Neural cell (in vitro differentiated cells): Measurements from ENCODE around the gene TMEM52B. TPM values are rescaled to one million over a fixed set of nuclear protein-coding genes. Genes with fewer than 3 reads are reported as not detected.

Experiments
- H2AFZ ChIP-seq: fragments of 200-600, 300-800 bp; sonication (generic), shearing (Covaris generic); 2 replicates; pipeline ENCODE4 v1.6.0; 2014; ENCODE audit warnings: low read depth, mild to moderate bottlenecking, antibody characterized with exemption, low read length, moderate library complexity
- H3F3A ChIP-seq: fragments of 200-600 bp; shearing (Covaris generic); 2 replicates; pipeline ENCODE4 v1.6.1; 2016; ENCODE audit warnings: mild to moderate bottlenecking, moderate library complexity, mixed read lengths, antibody characterized with exemption, low read length; ENCODE audit not compliant: insufficient read depth, poor library complexity, severe bottlenecking
- H3K27ac ChIP-seq: fragments of 200-600, 300-800 bp; sonication (generic), shearing (Covaris generic); 2 replicates; pipeline ENCODE4 v1.5.1; 2014; ENCODE audit warnings: mild to moderate bottlenecking, low read length, moderate library complexity
- H3K27me3 ChIP-seq: fragments of 300-800, 200-600 bp; sonication (generic), shearing (Covaris generic); 2 replicates; pipeline ENCODE4 v1.6.0; 2014; ENCODE audit warnings: mild to moderate bottlenecking, low read depth, low read length, moderate library complexity; ENCODE audit not compliant: insufficient read depth
- H3K36me3 ChIP-seq: fragments of 300-800, 200-600 bp; sonication (generic), shearing (Covaris generic); 2 replicates; pipeline ENCODE4 v1.5.1; 2014; ENCODE audit warnings: mild to moderate bottlenecking, antibody characterized with exemption, low read length, moderate library complexity; ENCODE audit not compliant: insufficient read depth
- H3K4me2 ChIP-seq: fragments of 300-800, 200-600 bp; sonication (generic), shearing (Covaris generic); 2 replicates; pipeline ENCODE4 v1.6.0; 2014; ENCODE audit warnings: mild to moderate bottlenecking, low read length
- H3K4me3 ChIP-seq: fragments of 300-800, 200-600 bp; sonication (generic), shearing (Covaris generic); 2 replicates; pipeline ENCODE4 v1.5.1; 2014; ENCODE audit warnings: mild to moderate bottlenecking, low read length, moderate library complexity
- H3K79me2 ChIP-seq: fragments of 200-600 bp; shearing (Covaris generic); replicated peaks from 2 replicates; pipeline ENCODE4 v1.6.0; 2014; ENCODE audit warnings: mild to moderate bottlenecking, low read length, moderate library complexity; ENCODE audit not compliant: insufficient read depth
- H3K9ac ChIP-seq: fragments of 300-800, 200-600 bp; sonication (generic), shearing (Covaris generic); 2 replicates; pipeline ENCODE4 v1.6.1; 2016; ENCODE audit warnings: mild to moderate bottlenecking, low read length, mixed read lengths
- H3K9me2 ChIP-seq: fragments of 200-600 bp; shearing (Covaris generic); 2 replicates; pipeline ENCODE4 v1.6.1; 2016; ENCODE audit warnings: mild to moderate bottlenecking, low read length, mixed read lengths; ENCODE audit not compliant: insufficient read depth
- H3K9me3 ChIP-seq: fragments of 200-600, 300-800 bp; sonication (generic), shearing (Covaris generic); 2 replicates; pipeline ENCODE4 v1.6.1; 2016; ENCODE audit warnings: mild to moderate bottlenecking, mixed run types, low read length, moderate library complexity, mixed read lengths
- H4K20me1 ChIP-seq: fragments of 200-600 bp; shearing (Covaris generic); 2 replicates; pipeline ENCODE4 v1.6.1; 2016; ENCODE audit warnings: mild to moderate bottlenecking, mixed run types; ENCODE audit not compliant: insufficient read depth
- EP300 ChIP-seq: fragments of 450-650 bp; conservative IDR thresholded peaks from 2 replicates; pipeline ENCODE4 v1.6.1; 2014; ENCODE audit warnings: antibody characterized with exemption, mild to moderate bottlenecking, moderate library complexity; ENCODE audit not compliant: poor library complexity, severe bottlenecking
- EZH2 ChIP-seq: fragments of 200-600, 300-800 bp; shearing (Covaris generic), sonication (generic); IDR thresholded peaks from 2 replicates; pipeline ENCODE4 v1.6.1; 2014; ENCODE audit warnings: antibody characterized with exemption, low read length, borderline replicate concordance, mild to moderate bottlenecking; ENCODE audit not compliant: insufficient read depth, poor library complexity, severe bottlenecking
- MXI1 ChIP-seq: fragments of 450-650 bp; conservative IDR thresholded peaks from 2 replicates; pipeline ENCODE4 v1.6.1; 2014; ENCODE audit warnings: antibody characterized with exemption, mild to moderate bottlenecking; ENCODE audit not compliant: poor library complexity, severe bottlenecking
- POLR2AphosphoS5 ChIP-seq: IDR thresholded peaks from 2 replicates; pipeline ENCODE4 v1.6.1; 2012
- RAD21 ChIP-seq: fragments of 450-650 bp; conservative IDR thresholded peaks from 2 replicates; pipeline ENCODE4 v1.6.1; 2014; ENCODE audit warnings: antibody characterized with exemption, mild to moderate bottlenecking, moderate library complexity
- SMC3 ChIP-seq: fragments of 450-650 bp; conservative IDR thresholded peaks from 2 replicates; pipeline ENCODE4 v1.6.1; 2014; ENCODE audit warnings: antibody characterized with exemption, mild to moderate bottlenecking, moderate library complexity; ENCODE audit not compliant: poor library complexity
- TAF1 ChIP-seq: IDR thresholded peaks from 2 replicates; pipeline ENCODE4 v1.6.1; 2012; ENCODE audit warnings: low read depth
- polyA plus RNA-seq: library from polyadenylated mRNA; depleted of rRNA; stranded (reverse); fragments of >200 nt; gene quantifications from 2 replicates; pipeline ENCODE4 v1.2.3, GENCODE V29; 2014
- TF ChIP-seq, protein P1 (sequence below): IDR thresholded peaks from 2 replicates; pipeline ENCODE4 v1.6.1; 2012; ENCODE audit warnings: borderline replicate concordance
- TF ChIP-seq, protein P2 (sequence below): fragments of 450-650 bp; IDR thresholded peaks from 2 replicates; pipeline ENCODE4 v1.5.1; 2014; ENCODE audit warnings: antibody characterized with exemption, mild to moderate bottlenecking, moderate library complexity; ENCODE audit not compliant: poor library complexity, severe bottlenecking

Gene TMEM52B
- polyA plus RNA-seq, 1 donor from 2014 or later: not detected

DNA sequence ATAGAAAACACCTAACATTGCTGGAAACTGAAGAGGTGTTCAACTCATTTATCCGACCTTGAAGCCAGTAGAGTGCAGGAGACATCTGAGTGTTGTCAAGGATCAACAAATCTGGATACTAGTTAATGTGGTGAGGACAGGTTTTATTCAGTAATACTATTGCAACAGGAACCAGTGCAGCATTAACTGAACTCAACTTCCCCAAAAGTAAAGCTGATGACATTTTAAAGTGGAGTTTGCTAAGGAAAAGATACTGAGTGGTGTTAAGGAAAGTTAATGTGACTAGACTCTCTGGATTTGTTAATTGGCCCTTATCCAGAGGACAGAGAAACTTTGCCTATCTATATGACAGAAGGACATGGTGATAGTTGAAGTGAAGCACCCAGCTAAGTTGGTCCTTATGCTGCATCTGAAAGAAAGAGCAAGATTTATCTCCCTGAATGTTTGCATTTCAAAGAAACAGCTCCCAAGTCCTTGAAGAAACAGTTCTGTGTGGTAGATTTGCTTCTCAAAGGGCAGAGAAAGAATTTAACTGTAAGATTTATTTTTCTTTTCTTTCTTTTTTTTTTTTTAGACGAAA lies 47.6 kb upstream of the TMEM52B start:
- no peak overlapping the region for H2AFZ ChIP-seq
- no peaks in the 10 kb centered on the region for H3K27me3 ChIP-seq
- no peak for TF ChIP-seq RAD21
- TF ChIP-seq, protein P1, sequence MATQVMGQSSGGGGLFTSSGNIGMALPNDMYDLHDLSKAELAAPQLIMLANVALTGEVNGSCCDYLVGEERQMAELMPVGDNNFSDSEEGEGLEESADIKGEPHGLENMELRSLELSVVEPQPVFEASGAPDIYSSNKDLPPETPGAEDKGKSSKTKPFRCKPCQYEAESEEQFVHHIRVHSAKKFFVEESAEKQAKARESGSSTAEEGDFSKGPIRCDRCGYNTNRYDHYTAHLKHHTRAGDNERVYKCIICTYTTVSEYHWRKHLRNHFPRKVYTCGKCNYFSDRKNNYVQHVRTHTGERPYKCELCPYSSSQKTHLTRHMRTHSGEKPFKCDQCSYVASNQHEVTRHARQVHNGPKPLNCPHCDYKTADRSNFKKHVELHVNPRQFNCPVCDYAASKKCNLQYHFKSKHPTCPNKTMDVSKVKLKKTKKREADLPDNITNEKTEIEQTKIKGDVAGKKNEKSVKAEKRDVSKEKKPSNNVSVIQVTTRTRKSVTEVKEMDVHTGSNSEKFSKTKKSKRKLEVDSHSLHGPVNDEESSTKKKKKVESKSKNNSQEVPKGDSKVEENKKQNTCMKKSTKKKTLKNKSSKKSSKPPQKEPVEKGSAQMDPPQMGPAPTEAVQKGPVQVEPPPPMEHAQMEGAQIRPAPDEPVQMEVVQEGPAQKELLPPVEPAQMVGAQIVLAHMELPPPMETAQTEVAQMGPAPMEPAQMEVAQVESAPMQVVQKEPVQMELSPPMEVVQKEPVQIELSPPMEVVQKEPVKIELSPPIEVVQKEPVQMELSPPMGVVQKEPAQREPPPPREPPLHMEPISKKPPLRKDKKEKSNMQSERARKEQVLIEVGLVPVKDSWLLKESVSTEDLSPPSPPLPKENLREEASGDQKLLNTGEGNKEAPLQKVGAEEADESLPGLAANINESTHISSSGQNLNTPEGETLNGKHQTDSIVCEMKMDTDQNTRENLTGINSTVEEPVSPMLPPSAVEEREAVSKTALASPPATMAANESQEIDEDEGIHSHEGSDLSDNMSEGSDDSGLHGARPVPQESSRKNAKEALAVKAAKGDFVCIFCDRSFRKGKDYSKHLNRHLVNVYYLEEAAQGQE: no peak
- TF ChIP-seq POLR2AphosphoS5: no peak
- TF ChIP-seq, protein P2, sequence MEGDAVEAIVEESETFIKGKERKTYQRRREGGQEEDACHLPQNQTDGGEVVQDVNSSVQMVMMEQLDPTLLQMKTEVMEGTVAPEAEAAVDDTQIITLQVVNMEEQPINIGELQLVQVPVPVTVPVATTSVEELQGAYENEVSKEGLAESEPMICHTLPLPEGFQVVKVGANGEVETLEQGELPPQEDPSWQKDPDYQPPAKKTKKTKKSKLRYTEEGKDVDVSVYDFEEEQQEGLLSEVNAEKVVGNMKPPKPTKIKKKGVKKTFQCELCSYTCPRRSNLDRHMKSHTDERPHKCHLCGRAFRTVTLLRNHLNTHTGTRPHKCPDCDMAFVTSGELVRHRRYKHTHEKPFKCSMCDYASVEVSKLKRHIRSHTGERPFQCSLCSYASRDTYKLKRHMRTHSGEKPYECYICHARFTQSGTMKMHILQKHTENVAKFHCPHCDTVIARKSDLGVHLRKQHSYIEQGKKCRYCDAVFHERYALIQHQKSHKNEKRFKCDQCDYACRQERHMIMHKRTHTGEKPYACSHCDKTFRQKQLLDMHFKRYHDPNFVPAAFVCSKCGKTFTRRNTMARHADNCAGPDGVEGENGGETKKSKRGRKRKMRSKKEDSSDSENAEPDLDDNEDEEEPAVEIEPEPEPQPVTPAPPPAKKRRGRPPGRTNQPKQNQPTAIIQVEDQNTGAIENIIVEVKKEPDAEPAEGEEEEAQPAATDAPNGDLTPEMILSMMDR: no peak
- no peak for TF ChIP-seq SMC3
- TF ChIP-seq EZH2: no peak
- TF ChIP-seq TAF1: no peak
- TF ChIP-seq MXI1: no peak
- TF ChIP-seq EP300: no peak
- H3K9ac ChIP-seq: no peak overlapping the region
- no peak overlapping the region for H3K27ac ChIP-seq
- H4K20me1 ChIP-seq: no peaks in the 10 kb centered on the region
- no peak overlapping the region for H3K4me2 ChIP-seq
- H3K9me3 ChIP-seq: no peaks in the 10 kb centered on the region
- H3K36me3 ChIP-seq: no peaks in the 10 kb centered on the region
- H3K4me3 ChIP-seq: no peak overlapping the region
- H3K9me2 ChIP-seq: no peaks in the 10 kb centered on the region
- no peaks in the 10 kb centered on the region for H3F3A ChIP-seq
- no peaks in the 10 kb centered on the region for H3K79me2 ChIP-seq

DNA sequence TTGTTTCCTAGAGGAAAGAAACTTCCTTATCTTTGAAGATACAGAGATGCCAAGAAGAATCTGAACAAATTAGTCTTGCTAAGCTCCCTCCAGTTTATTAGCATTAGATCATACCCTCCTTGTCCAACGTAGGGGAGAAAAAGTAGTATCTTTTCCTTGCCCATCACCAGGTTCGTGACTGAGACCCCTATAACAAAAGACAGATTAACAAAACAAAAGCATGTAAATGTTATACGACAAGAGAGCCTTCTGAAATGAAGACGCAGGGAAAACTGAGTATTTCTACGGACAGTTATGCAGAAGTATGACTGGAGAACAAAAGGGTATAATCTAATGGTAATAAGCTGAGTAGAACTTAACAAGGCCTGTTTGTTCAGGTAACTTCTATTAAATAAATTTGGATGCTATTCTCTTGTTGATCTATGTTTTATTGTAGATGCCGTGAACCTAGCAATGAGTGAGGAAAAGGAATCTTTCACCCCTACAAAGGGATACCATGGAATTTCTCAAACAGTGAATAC lies 45.9 kb upstream of the TMEM52B start:
- no peak overlapping the region for H2AFZ ChIP-seq
- no peak overlapping the region for H3K27ac ChIP-seq
- no peak overlapping the region for H3K4me3 ChIP-seq
- H3K9me3 ChIP-seq: no peaks in the 10 kb centered on the region
- no peaks in the 10 kb centered on the region for H3K27me3 ChIP-seq
- H3K9ac ChIP-seq: no peak overlapping the region
- TF ChIP-seq, protein P1: no peak
- no peak for TF ChIP-seq EP300
- no peak for TF ChIP-seq TAF1
- TF ChIP-seq, protein P2: no peak
- H3F3A ChIP-seq: no peaks in the 10 kb centered on the region
- no peaks in the 10 kb centered on the region for H4K20me1 ChIP-seq
- H3K4me2 ChIP-seq: no peak overlapping the region
- no peaks in the 10 kb centered on the region for H3K79me2 ChIP-seq
- no peaks in the 10 kb centered on the region for H3K36me3 ChIP-seq
- no peaks in the 10 kb centered on the region for H3K9me2 ChIP-seq
